CD4-positive, alpha-beta T cell treated with Interleukin-21 for 1 hour (primary cell): ENCODE results near the gene MYO1B.

ENCODE experiments used
- DNase-seq: peaks from one replicate; pipeline ENCODE4 v3.0.0-alpha.2; 2020

Gene MYO1B

GRCh38 chr2:191245046-191245868 is at the start of gene MYO1B:
TSS of gene MYO1B (plus strand) at chr2:191245404. CDS start at chr2:191276896, 31,492 bp downstream.
- peak; percentile 35 for DNase-seq

GRCh38 chr2:191197096-191197495 is 48.1 kb upstream of the MYO1B start:
- no peak for DNase-seq

DNA sequence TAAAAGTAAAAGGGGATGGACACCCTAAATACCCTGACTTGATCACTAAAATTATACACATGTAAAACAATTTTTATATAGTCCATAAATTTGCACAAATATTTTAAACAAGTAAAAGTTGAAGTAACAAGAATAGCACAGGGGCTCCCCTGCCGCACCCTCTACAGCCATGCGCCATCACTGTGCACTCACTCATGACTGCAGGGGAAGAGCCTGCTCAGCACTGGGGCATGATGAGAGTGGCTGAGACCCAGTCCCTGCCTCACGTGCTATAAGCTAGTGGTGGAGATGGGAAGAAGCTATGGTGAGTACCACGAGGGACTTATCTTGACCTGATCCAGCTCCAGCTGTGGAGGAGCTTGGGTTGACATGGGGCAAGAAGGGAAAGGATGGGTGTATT is 46.9 kb upstream of the MYO1B start:
- no peak for DNase-seq

GRCh38 chr2:191199929-191200512 is 45.2 kb upstream of the MYO1B start:
- DNase-seq: no peak

- no peak for DNase-seq
These were observed 44.3 kb upstream of the MYO1B start for GRCh38 chr2:191200910-191201309.

DNA sequence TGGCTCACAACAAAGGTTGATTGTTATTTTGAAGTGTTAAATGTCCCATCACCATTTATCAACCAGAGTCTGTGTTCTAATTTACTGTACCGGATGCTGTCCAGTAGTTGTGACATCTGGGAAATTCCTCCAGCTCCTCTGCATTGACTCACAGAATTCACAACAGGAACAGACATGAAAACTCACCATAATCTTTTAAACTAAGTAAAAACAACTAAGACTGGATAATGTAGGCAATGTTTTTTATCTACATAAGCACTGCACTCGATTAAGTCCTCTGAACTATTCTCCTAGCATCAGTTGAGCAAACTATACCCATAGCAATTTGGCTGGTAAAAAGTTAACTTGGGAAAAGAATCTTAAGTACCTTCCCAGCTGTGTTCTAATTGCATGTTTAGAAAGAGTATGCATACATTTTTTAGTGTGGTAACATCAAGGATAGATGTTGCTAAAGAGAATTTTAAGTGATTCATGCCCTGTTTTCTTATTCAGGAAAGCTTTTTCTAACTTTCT is 42.9 kb upstream of the MYO1B start:
- DNase-seq: peak; percentile 29

GRCh38 chr2:191202881-191203397 is 42.3 kb upstream of the MYO1B start:
- peak; percentile 36 for DNase-seq

GRCh38 chr2:191204433-191204832 is 40.8 kb upstream of the MYO1B start:
- peak; percentile 53 for DNase-seq

- peak; percentile 67 for DNase-seq
These were observed 38.4 kb upstream of the MYO1B start for GRCh38 chr2:191206613-191207471.

GRCh38 chr2:191209340-191209739 is 35.9 kb upstream of the MYO1B start:
- DNase-seq: no peak

- DNase-seq: no peak
These were observed 33.1 kb upstream of the MYO1B start for GRCh38 chr2:191212119-191212518.

GRCh38 chr2:191213333-191213732 is 31.9 kb upstream of the MYO1B start:
- DNase-seq: no peak

GRCh38 chr2:191215230-191215629 is 30.0 kb upstream of the MYO1B start:
- DNase-seq: no peak

- DNase-seq: no peak
These were observed 29.5 kb upstream of the MYO1B start for GRCh38 chr2:191215666-191216065.

DNA sequence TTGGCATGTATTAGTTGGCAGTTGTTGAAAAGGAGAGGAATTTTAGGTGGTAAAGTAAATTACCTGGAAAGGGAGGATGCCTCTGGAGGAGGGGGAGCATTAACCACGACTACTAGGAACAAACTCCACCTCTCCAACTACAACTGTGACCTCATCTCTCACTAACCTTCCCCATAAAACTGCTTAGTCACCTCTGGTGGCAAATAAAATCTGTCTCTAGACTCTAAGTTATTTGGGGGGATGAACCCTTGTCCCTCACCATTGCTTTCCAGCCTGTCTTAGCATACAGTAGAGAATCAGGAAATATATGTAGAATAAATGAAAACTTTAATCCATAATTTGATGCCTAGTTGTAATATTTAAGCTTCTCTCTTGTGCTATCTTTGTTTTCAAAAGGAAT is 27.6 kb upstream of the MYO1B start:
- no peak for DNase-seq

DNA sequence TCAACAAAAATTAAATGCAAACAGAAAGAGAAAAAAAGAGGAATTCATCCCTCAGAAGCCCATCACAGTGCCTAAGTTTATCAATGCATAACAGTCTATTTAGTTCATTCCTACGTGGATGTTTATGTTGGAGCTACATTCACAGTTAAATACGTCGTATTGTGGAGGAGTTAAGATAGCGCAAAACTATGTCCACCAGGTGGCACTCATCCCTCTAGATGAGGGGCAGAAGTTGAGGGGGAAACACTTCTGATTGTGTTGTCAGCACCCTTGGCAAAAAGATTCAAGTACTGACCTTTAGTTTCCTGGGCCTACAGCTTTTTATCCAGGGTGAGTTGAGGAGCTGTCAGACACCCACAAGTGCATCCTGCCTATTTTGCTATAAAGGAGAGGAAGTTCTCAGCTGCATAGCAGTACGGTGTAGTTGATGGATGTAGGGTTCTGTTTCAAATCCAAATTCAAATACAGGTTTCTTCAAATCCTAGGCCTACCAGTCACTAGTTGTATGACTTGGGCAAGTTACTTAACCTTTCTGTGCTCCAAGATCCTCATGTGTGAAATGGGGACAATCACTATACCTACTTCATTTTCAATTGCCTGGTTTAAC is 26.8 kb upstream of the MYO1B start:
- DNase-seq: peak; percentile 46

GRCh38 chr2:191220671-191221070 is 24.5 kb upstream of the MYO1B start:
- no peak for DNase-seq

GRCh38 chr2:191221666-191222065 is 23.5 kb upstream of the MYO1B start:
- DNase-seq: no peak

DNA sequence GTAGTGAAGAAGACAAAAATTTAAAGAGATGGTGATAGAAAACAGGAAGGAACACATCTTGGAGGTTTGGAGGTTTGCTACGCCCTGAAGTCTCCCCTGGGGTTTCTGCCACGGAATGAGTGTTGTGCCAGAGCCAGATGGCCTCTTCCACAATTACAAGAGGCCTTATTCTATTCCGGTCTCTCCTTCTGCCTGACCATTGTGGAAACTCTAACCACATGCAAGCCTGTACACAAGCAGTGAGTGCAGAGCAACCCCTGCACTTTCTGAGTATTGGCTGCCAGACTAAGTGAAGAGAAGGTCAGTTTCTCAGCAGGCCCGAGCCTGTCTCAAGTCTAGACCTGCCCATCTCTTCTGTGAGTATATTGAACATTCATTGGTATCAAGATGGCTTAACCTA is 22.7 kb upstream of the MYO1B start:
- DNase-seq: no peak

DNA sequence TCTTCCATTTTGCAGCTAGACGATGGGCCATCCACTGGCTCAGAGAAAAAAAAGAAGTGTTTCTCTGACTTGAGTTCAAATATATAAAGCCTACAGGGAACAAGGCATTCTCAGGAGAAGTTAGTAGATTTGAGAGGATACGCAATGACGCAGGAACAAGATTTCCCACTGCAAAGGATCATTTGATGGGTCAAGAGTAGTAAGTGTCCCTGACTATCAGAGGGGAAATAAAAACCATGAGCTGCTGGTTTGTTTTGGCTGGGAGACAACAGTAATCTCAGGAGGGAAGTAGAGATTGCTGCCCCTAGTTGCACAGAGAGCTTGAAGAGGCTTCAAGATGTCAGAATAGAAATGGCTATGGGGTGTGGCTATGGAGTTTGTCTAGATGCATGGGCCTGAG is 22.3 kb upstream of the MYO1B start:
- DNase-seq: no peak

GRCh38 chr2:191225126-191225525 is 20.1 kb upstream of the MYO1B start:
- no peak for DNase-seq

GRCh38 chr2:191225690-191226089 is 19.5 kb upstream of the MYO1B start:
- DNase-seq: no peak

GRCh38 chr2:191226196-191226595 is 19.0 kb upstream of the MYO1B start:
- DNase-seq: no peak
